Activated CD8-positive, alpha-beta T cell treated with anti-CD3 and anti-CD28 coated beads, Interleukin-2, amount 10 ng/mL, durations not matched to agents 7 days and 5 days (primary cell): Measurements from ENCODE around the gene GALR1. TPM values are rescaled to one million over a fixed set of nuclear protein-coding genes. Genes with fewer than 3 reads are reported as not detected.

Experiments used
- total RNA-seq, 2 experiments: library from RNA; stranded (reverse); gene quantifications; one replicate each; pipeline ENCODE4 v1.2.3, GENCODE V29; 2021

Gene GALR1
- total RNA-seq, 2 experiments from 2014 or later = not detected

Other genes starting within 250 kb of the GALR1 start
- gene MBP, start 117.1 kb upstream of the GALR1 start, total RNA-seq = 10 to 100 TPM; 86.5 to 87.0 TPM